Measurements from ENCODE around the gene ARV1. TPM values are rescaled to one million over a fixed set of nuclear protein-coding genes. Genes with fewer than 3 reads are reported as not detected.
"Not testable (repeated sequence)": the region's sequence is repeated elsewhere in the genome, so short reads cannot be mapped to it uniquely, and the experiment has no call there.

Gene ARV1
- total and polyA plus RNA-seq, 2 experiments from 2014 or later = 10.4 to 20.0 TPM

DNA sequence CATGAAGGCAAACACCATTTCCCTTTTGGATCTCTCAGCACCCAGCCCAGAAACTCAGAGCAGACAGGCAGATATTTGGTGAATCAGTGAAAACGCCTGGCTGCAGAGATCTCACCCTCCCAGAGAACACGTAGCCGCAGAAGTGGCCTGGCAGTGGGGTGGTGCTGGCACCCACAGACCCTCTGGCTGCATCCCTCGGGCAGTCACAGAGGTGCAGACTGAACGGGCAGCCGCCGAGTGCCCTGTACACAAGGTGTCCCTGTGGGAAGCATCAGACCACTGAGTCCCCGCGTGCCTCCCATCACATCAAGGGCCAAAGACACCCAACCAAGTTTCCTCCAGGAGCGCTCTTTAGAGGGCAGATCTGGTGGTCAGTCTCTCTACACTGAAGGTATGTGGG, 49.1 kb downstream of the ARV1 start (continued):
- TF ChIP-seq, protein P1, sequence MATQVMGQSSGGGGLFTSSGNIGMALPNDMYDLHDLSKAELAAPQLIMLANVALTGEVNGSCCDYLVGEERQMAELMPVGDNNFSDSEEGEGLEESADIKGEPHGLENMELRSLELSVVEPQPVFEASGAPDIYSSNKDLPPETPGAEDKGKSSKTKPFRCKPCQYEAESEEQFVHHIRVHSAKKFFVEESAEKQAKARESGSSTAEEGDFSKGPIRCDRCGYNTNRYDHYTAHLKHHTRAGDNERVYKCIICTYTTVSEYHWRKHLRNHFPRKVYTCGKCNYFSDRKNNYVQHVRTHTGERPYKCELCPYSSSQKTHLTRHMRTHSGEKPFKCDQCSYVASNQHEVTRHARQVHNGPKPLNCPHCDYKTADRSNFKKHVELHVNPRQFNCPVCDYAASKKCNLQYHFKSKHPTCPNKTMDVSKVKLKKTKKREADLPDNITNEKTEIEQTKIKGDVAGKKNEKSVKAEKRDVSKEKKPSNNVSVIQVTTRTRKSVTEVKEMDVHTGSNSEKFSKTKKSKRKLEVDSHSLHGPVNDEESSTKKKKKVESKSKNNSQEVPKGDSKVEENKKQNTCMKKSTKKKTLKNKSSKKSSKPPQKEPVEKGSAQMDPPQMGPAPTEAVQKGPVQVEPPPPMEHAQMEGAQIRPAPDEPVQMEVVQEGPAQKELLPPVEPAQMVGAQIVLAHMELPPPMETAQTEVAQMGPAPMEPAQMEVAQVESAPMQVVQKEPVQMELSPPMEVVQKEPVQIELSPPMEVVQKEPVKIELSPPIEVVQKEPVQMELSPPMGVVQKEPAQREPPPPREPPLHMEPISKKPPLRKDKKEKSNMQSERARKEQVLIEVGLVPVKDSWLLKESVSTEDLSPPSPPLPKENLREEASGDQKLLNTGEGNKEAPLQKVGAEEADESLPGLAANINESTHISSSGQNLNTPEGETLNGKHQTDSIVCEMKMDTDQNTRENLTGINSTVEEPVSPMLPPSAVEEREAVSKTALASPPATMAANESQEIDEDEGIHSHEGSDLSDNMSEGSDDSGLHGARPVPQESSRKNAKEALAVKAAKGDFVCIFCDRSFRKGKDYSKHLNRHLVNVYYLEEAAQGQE (IDR thresholded peaks at IDR 0.05; ENCODE audit: unreplicated experiment) = no peak
- TF ChIP-seq EZH2 (IDR thresholded peaks at IDR 0.05; ENCODE audit: low read depth, unreplicated experiment) = no peak
- TF ChIP-seq, protein P2, sequence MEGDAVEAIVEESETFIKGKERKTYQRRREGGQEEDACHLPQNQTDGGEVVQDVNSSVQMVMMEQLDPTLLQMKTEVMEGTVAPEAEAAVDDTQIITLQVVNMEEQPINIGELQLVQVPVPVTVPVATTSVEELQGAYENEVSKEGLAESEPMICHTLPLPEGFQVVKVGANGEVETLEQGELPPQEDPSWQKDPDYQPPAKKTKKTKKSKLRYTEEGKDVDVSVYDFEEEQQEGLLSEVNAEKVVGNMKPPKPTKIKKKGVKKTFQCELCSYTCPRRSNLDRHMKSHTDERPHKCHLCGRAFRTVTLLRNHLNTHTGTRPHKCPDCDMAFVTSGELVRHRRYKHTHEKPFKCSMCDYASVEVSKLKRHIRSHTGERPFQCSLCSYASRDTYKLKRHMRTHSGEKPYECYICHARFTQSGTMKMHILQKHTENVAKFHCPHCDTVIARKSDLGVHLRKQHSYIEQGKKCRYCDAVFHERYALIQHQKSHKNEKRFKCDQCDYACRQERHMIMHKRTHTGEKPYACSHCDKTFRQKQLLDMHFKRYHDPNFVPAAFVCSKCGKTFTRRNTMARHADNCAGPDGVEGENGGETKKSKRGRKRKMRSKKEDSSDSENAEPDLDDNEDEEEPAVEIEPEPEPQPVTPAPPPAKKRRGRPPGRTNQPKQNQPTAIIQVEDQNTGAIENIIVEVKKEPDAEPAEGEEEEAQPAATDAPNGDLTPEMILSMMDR (conservative IDR thresholded peaks at IDR 0.05; ENCODE audit: low read depth in 2 of 2) = no peak
- TF ChIP-seq CREB1 (CRISPR knock-in tag; IDR thresholded peaks at IDR 0.05; ENCODE audit: low read depth) = no peak
- TF ChIP-seq JUNB (IDR thresholded peaks at IDR 0.05; ENCODE audit: unreplicated experiment) = no peak
- TF ChIP-seq POLR2AphosphoS5 (IDR thresholded peaks at IDR 0.05; ENCODE audit: low read depth) = no peak
- TF ChIP-seq, protein P3, sequence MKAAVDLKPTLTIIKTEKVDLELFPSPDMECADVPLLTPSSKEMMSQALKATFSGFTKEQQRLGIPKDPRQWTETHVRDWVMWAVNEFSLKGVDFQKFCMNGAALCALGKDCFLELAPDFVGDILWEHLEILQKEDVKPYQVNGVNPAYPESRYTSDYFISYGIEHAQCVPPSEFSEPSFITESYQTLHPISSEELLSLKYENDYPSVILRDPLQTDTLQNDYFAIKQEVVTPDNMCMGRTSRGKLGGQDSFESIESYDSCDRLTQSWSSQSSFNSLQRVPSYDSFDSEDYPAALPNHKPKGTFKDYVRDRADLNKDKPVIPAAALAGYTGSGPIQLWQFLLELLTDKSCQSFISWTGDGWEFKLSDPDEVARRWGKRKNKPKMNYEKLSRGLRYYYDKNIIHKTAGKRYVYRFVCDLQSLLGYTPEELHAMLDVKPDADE (IDR thresholded peaks at IDR 0.05) = no peak

DNA sequence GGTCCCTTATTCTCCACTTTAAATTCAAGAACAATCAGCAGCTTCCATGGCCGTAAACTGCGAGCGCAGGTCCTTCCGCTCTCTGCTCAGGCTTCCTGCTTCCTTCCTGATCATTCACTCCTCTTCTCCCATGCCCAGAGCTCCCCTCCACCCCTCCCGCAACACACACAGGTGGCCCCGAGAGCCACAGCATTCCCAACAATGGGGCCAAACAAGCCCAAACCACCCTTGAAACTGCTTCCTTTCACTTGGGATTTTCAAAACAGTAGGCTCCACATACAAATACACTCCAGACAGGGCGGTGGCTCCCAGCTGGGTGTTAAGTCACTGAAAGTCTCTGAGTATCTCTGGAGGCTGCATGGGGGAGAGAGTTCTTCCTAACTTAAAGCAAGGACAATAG, 49.8 kb downstream of the ARV1 start:
- DNase-seq (ENCODE audit: low spot score) (peak; percentile 53), ATAC-seq (peak; percentile 93)
- Histone ChIP-seq H3K4me2 (peak overlapping the region; percentile 51; the same call in 1 of the 2 replicates), H3F3A (replicated peaks; ENCODE audit: low read depth) (no peaks in the 10 kb centered on the region), H3K27ac (ENCODE audit: low read depth) (no peak overlapping the region), H3K27me3 (ENCODE audit: insufficient read depth) (no peaks in the 10 kb centered on the region), H2AFZ (no peak overlapping the region), H3K79me2 (replicated peaks; ENCODE audit: insufficient read depth) (no peaks in the 10 kb centered on the region), H3K4me3 (no peak overlapping the region), H4K20me1 (replicated peaks; ENCODE audit: insufficient read depth) (no peaks in the 10 kb centered on the region; the same call in 1 of the 2 replicates), H3K36me3 (ENCODE audit: insufficient read depth) (no peaks in the 10 kb centered on the region), H3K9me2 (ENCODE audit: insufficient read depth) (no peaks in the 10 kb centered on the region), H3K4me1 (ENCODE audit: insufficient read depth) (no peaks in the 10 kb centered on the region)
- no peaks in the 10 kb centered on the region for H3K36me3 Mint-ChIP-seq (ENCODE audit: low read depth)
- no peak overlapping the region for H3K4me3 Mint-ChIP-seq
- H3K27ac Mint-ChIP-seq = peak overlapping the region; percentile 38; the same call in 1 of the 2 replicates
- H3K9me3 Mint-ChIP-seq = no peaks in the 10 kb centered on the region
- TF ChIP-seq, protein P3 (IDR thresholded peaks at IDR 0.05) = no peak
- TF ChIP-seq STAT1 (IDR thresholded peaks at IDR 0.05; ENCODE audit: unreplicated experiment) (no peak), POLR2AphosphoS5 (IDR thresholded peaks at IDR 0.05; ENCODE audit: low read depth) (no peak)
- H3K4me1 Mint-ChIP-seq = peaks cover 8% of the 10 kb centered on the region
- H3K27me3 Mint-ChIP-seq (ENCODE audit: insufficient read depth, low read depth, poor library complexity) = peaks cover 17% of the 10 kb centered on the region

DNA sequence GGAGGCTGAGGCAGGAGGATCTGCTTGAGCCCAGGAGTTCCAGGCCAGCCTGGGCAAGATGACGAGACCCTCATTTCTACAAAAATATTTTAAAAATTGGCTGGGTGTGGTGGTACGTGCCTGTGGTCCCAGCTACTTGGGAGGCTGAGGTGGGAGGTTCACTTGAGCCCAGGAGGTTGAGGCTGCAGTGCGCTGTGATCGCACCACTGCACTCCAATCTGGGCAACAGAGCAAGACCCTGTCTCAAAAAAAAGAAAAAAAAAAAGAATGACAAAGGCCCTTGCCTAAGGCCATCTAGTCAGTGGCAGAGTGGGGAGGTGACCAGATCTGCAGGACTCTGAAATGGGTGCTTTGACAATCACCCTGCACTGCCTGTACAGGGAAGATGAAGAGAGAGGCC, 50.4 kb downstream of the ARV1 start:
- not testable (repeated sequence) for H3F3A ChIP-seq (replicated peaks; ENCODE audit: low read depth); H4K20me1 ChIP-seq (replicated peaks; ENCODE audit: insufficient read depth); ATAC-seq; H3K27ac ChIP-seq (ENCODE audit: low read depth); DNase-seq (ENCODE audit: low spot score); H3K4me3 ChIP-seq; H3K4me1 Mint-ChIP-seq; H3K36me3 Mint-ChIP-seq (ENCODE audit: low read depth); H3K27ac Mint-ChIP-seq; H3K9me3 Mint-ChIP-seq; H3K4me3 Mint-ChIP-seq; H2AFZ ChIP-seq; H3K4me2 ChIP-seq; H3K27me3 ChIP-seq (ENCODE audit: insufficient read depth); H3K4me1 ChIP-seq (ENCODE audit: insufficient read depth); H3K9me2 ChIP-seq (ENCODE audit: insufficient read depth); H3K79me2 ChIP-seq (replicated peaks; ENCODE audit: insufficient read depth); H3K36me3 ChIP-seq (ENCODE audit: insufficient read depth)
- H3K27me3 Mint-ChIP-seq (ENCODE audit: insufficient read depth, low read depth, poor library complexity) = peaks cover 16% of the 10 kb centered on the region

Measured in GM23338 (cell line).